SK-N-SH treated with all-trans-retinoic acid at 6 μM for 48 hours (cell line): ENCODE results near the gene PRSS36.

Source experiments
- ATAC-seq: fragments of 200-7000 bp; cut with Tn5 transposase; 3 replicates; pipeline ENCODE4 v1.9.1; 2020; ENCODE audit warnings: mild to moderate bottlenecking, moderate library complexity
- ARNTL ChIP-seq: fragments of 450-650 bp; formaldehyde crosslinking; IDR thresholded peaks from 2 replicates; pipeline ENCODE4 v1.5.0; 2020; ENCODE audit warnings: low read depth, mild to moderate bottlenecking, moderate library complexity, borderline replicate concordance
- CSDC2 ChIP-seq: fragments of 250-450 bp; sonication (Bioruptor Pico); IDR thresholded peaks from 2 replicates; pipeline ENCODE4 v1.5.0; 2020; ENCODE audit warnings: mild to moderate bottlenecking, moderate library complexity
- ESRRG ChIP-seq: fragments of 250-450 bp; sonication (Bioruptor Pico); IDR thresholded peaks from 2 replicates; pipeline ENCODE4 v1.6.1; 2021; ENCODE audit warnings: mild to moderate bottlenecking
- GLIS3 ChIP-seq: fragments of 250-450 bp; sonication (Bioruptor Pico); IDR thresholded peaks from 2 replicates; pipeline ENCODE4 v1.5.0; 2020; ENCODE audit warnings: mild to moderate bottlenecking, moderate library complexity
- ISL1 ChIP-seq: fragments of 250-450 bp; sonication (Bioruptor Pico); IDR thresholded peaks from 2 replicates; pipeline ENCODE4 v2.1.2; 2022; ENCODE audit warnings: mild to moderate bottlenecking, moderate library complexity
- OSR1 ChIP-seq: fragments of 250-450 bp; sonication (Bioruptor Pico); IDR thresholded peaks from 2 replicates; pipeline ENCODE4 v1.8.0; 2022; ENCODE audit warnings: moderate library complexity, mild to moderate bottlenecking, inconsistent platforms
- RARB ChIP-seq: fragments of 250-450 bp; sonication (Bioruptor Pico); IDR thresholded peaks from 2 replicates; pipeline ENCODE4 v1.8.0; 2021; ENCODE audit warnings: mild to moderate bottlenecking, moderate library complexity
- SNAI2 ChIP-seq: fragments of 250-450 bp; sonication (Bioruptor Pico); IDR thresholded peaks from 2 replicates; pipeline ENCODE4 v1.5.0; 2020; ENCODE audit warnings: mild to moderate bottlenecking, moderate library complexity
- TCF4 ChIP-seq: fragments of 250-450 bp; sonication (Bioruptor Pico); IDR thresholded peaks from 2 replicates; pipeline ENCODE4 v1.8.0; 2021; ENCODE audit warnings: mild to moderate bottlenecking, moderate library complexity, borderline replicate concordance
- TOX ChIP-seq: fragments of 250-450 bp; sonication (Bioruptor Pico); IDR thresholded peaks from 2 replicates; pipeline ENCODE4 v1.8.0; 2021; ENCODE audit warnings: mild to moderate bottlenecking, moderate library complexity, borderline replicate concordance
- ZFP3 ChIP-seq: fragments of 250-450 bp; sonication (Bioruptor Pico); IDR thresholded peaks from 2 replicates; pipeline ENCODE4 v1.5.0; 2020; ENCODE audit warnings: mild to moderate bottlenecking, moderate library complexity
- ZFP30 ChIP-seq: fragments of 450-650 bp; formaldehyde crosslinking; IDR thresholded peaks from 2 replicates; pipeline ENCODE4 v1.5.0; 2022; ENCODE audit warnings: mild to moderate bottlenecking, moderate library complexity
- ZNF565 ChIP-seq: fragments of 450-650 bp; formaldehyde crosslinking; conservative IDR thresholded peaks from 2 replicates; pipeline ENCODE4 v1.5.0; 2020; ENCODE audit warnings: low read depth, mild to moderate bottlenecking, moderate library complexity
- ZNF70 ChIP-seq: fragments of 450-650 bp; formaldehyde crosslinking; IDR thresholded peaks from 2 replicates; pipeline ENCODE4 v1.5.0; 2020; ENCODE audit warnings: mild to moderate bottlenecking, moderate library complexity
- ZNF8 ChIP-seq: fragments of 450-650 bp; formaldehyde crosslinking; IDR thresholded peaks from 2 replicates; pipeline ENCODE4 v1.5.0; 2020; ENCODE audit warnings: mild to moderate bottlenecking, moderate library complexity
- TF ChIP-seq, protein P1 (sequence below): fragments of 250-450 bp; sonication (Bioruptor Pico); IDR thresholded peaks from 2 replicates; pipeline ENCODE4 v1.8.0; 2021; ENCODE audit warnings: low read depth, mild to moderate bottlenecking, moderate library complexity, borderline replicate concordance
- TF ChIP-seq, protein P2 (sequence below): fragments of 250-450 bp; sonication (Bioruptor Pico); IDR thresholded peaks from 2 replicates; pipeline ENCODE4 v1.5.1; 2020; ENCODE audit warnings: low read depth, mild to moderate bottlenecking, moderate library complexity
- TF ChIP-seq, protein P3 (sequence below): fragments of 250-450 bp; sonication (Bioruptor Pico); IDR thresholded peaks from 2 replicates; pipeline ENCODE4 v1.5.0; 2020; ENCODE audit warnings: mild to moderate bottlenecking, moderate library complexity
- TF ChIP-seq, protein P4 (sequence below): fragments of 250-450 bp; sonication (Bioruptor Pico); IDR thresholded peaks from 2 replicates; pipeline ENCODE4 v1.8.0; 2020; ENCODE audit warnings: mild to moderate bottlenecking, moderate library complexity, borderline replicate concordance
- TF ChIP-seq, protein P5 (sequence below): fragments of 250-450 bp; sonication (Bioruptor Pico); IDR thresholded peaks from 2 replicates; pipeline ENCODE4 v1.5.1; 2021; ENCODE audit warnings: mild to moderate bottlenecking, moderate library complexity

The PRSS36 gene

DNA sequence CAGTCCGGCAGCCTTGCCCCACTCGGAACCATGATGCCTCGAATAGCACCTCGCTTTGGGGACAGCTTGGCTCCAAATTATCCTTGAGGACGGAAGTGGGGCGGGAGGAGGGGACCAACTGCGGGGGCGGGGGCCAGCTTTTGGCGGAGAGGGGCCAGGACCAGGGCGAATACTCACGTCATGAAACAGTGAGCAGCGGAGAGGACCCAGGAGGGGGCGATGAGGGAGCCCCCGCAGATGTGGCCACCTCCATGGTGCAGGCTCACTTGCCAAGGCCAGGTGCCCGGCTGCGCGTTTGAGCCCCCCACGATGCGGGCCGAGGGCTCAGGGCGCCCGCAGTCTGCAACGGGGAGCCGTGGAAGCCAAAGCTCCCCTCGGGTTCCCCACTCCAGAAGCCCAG lies 970 bp downstream of the PRSS36 start (continued):
- TF ChIP-seq, protein P1, sequence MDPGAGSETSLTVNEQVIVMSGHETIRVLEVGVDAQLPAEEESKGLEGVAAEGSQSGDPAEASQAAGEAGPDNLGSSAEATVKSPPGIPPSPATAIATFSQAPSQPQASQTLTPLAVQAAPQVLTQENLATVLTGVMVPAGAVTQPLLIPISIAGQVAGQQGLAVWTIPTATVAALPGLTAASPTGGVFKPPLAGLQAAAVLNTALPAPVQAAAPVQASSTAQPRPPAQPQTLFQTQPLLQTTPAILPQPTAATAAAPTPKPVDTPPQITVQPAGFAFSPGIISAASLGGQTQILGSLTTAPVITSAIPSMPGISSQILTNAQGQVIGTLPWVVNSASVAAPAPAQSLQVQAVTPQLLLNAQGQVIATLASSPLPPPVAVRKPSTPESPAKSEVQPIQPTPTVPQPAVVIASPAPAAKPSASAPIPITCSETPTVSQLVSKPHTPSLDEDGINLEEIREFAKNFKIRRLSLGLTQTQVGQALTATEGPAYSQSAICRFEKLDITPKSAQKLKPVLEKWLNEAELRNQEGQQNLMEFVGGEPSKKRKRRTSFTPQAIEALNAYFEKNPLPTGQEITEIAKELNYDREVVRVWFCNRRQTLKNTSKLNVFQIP (CRISPR knock-in tag): no peak
- TF ChIP-seq CSDC2 (CRISPR knock-in tag): no peak
- no peak for TF ChIP-seq TOX (CRISPR knock-in tag)
- TF ChIP-seq ZNF8: no peak
- TF ChIP-seq, all 23 proteins: peak for 0

DNA sequence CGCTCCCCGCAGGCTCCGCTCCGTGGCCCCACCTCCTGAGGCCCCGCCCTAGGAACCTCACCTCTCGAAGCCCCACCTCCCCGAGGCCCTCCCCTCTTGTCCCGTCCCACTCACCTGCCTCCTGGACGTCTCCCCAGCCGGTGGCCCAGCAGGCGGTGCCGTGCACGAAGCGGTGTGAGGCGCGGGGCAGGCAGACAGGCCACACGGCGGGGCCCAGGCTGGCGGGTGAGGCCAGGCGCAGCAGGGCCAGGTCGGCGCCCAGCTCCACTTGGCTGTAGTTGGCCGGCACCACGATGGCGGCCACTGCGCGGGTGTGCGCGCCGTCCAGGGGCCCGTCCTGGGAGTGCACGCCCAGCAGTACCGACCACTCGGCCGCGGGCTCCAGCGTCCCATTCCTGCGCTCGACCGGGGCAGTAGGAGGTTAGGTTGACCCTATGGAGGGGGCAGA lies 1.6 kb downstream of the PRSS36 start:
- ATAC-seq: no peak
- no peak for TF ChIP-seq RARB
- TF ChIP-seq, protein P2, sequence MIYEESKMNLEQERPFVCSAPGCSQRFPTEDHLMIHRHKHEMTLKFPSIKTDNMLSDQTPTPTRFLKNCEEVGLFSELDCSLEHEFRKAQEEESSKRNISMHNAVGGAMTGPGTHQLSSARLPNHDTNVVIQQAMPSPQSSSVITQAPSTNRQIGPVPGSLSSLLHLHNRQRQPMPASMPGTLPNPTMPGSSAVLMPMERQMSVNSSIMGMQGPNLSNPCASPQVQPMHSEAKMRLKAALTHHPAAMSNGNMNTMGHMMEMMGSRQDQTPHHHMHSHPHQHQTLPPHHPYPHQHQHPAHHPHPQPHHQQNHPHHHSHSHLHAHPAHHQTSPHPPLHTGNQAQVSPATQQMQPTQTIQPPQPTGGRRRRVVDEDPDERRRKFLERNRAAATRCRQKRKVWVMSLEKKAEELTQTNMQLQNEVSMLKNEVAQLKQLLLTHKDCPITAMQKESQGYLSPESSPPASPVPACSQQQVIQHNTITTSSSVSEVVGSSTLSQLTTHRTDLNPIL (CRISPR knock-in tag): no peak
- TF ChIP-seq, protein P3, sequence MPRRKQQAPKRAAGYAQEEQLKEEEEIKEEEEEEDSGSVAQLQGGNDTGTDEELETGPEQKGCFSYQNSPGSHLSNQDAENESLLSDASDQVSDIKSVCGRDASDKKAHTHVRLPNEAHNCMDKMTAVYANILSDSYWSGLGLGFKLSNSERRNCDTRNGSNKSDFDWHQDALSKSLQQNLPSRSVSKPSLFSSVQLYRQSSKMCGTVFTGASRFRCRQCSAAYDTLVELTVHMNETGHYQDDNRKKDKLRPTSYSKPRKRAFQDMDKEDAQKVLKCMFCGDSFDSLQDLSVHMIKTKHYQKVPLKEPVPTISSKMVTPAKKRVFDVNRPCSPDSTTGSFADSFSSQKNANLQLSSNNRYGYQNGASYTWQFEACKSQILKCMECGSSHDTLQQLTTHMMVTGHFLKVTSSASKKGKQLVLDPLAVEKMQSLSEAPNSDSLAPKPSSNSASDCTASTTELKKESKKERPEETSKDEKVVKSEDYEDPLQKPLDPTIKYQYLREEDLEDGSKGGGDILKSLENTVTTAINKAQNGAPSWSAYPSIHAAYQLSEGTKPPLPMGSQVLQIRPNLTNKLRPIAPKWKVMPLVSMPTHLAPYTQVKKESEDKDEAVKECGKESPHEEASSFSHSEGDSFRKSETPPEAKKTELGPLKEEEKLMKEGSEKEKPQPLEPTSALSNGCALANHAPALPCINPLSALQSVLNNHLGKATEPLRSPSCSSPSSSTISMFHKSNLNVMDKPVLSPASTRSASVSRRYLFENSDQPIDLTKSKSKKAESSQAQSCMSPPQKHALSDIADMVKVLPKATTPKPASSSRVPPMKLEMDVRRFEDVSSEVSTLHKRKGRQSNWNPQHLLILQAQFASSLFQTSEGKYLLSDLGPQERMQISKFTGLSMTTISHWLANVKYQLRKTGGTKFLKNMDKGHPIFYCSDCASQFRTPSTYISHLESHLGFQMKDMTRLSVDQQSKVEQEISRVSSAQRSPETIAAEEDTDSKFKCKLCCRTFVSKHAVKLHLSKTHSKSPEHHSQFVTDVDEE: no peak
- TF ChIP-seq OSR1: no peak
- no peak for TF ChIP-seq ZNF565
- no peak for TF ChIP-seq ISL1 (CRISPR knock-in tag)
- no peak for TF ChIP-seq ZNF8
- TF ChIP-seq ESRRG (CRISPR knock-in tag): no peak
- TF ChIP-seq, protein P4, sequence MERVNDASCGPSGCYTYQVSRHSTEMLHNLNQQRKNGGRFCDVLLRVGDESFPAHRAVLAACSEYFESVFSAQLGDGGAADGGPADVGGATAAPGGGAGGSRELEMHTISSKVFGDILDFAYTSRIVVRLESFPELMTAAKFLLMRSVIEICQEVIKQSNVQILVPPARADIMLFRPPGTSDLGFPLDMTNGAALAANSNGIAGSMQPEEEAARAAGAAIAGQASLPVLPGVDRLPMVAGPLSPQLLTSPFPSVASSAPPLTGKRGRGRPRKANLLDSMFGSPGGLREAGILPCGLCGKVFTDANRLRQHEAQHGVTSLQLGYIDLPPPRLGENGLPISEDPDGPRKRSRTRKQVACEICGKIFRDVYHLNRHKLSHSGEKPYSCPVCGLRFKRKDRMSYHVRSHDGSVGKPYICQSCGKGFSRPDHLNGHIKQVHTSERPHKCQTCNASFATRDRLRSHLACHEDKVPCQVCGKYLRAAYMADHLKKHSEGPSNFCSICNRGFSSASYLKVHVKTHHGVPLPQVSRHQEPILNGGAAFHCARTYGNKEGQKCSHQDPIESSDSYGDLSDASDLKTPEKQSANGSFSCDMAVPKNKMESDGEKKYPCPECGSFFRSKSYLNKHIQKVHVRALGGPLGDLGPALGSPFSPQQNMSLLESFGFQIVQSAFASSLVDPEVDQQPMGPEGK (CRISPR knock-in tag): no peak
- no peak for TF ChIP-seq TOX (CRISPR knock-in tag)
- TF ChIP-seq ARNTL (CRISPR knock-in tag): no peak
- no peak for TF ChIP-seq SNAI2 (CRISPR knock-in tag)
- no peak for TF ChIP-seq TCF4 (CRISPR knock-in tag)
- no peak for TF ChIP-seq ZFP30
- TF ChIP-seq ZFP3: no peak
- no peak for TF ChIP-seq ZNF70 (CRISPR knock-in tag)
- TF ChIP-seq, protein P1 (CRISPR knock-in tag): no peak
- TF ChIP-seq, protein P5, sequence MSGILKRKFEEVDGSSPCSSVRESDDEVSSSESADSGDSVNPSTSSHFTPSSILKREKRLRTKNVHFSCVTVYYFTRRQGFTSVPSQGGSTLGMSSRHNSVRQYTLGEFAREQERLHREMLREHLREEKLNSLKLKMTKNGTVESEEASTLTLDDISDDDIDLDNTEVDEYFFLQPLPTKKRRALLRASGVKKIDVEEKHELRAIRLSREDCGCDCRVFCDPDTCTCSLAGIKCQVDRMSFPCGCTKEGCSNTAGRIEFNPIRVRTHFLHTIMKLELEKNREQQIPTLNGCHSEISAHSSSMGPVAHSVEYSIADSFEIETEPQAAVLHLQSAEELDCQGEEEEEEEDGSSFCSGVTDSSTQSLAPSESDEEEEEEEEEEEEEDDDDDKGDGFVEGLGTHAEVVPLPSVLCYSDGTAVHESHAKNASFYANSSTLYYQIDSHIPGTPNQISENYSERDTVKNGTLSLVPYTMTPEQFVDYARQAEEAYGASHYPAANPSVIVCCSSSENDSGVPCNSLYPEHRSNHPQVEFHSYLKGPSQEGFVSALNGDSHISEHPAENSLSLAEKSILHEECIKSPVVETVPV (CRISPR knock-in tag): no peak

DNA sequence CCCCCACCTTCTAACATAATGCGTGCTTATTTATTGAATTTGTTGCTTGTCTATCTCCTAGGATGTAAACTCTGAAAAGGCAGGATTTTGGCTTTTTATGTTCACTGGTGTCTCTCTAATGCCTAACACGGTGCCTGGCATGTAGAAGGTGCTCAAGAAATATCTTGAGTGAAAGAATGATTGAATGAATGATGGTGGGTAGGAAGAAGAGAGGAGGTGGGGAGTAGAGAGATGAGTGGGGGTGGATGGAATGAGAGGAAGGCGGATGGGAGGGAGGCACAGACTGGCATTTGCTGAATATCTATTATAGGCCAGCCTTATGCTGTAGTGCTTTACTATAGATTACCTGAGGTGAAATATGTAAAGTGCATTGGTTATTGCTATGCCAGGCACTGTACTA lies 2.3 kb downstream of the PRSS36 start:
- no peak for ATAC-seq
- TF ChIP-seq TOX (CRISPR knock-in tag): no peak
- no peak for TF ChIP-seq GLIS3
- TF ChIP-seq CSDC2 (CRISPR knock-in tag): no peak
- TF ChIP-seq TCF4 (CRISPR knock-in tag): no peak
